ENCODE data around the gene GNB5. TPM values are rescaled to one million over a fixed set of nuclear protein-coding genes. Genes with fewer than 3 reads are reported as not detected.

The GNB5 gene
- total and polyA plus RNA-seq, 10 donors, result 18.6 to 43.2 (median 30.3) TPM

DNA sequence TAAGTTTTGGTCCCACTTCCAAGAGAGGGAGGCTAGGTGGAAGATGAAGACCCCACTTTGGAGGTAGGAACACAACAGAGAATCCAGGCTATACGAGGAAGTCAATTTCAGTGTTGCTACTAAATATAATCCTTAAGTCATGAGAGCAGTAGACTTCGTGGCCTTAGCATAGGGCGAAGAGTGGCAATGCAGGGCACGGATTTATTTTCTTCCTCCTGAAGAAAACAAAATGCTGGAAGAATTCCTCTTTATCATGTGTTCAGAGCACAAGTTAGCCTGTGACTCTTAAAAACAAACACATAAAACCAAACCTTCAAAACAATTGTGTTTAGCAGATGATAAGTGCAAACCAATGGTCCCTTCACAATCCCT, 98.0 kb downstream of the GNB5 start:
- DNase-seq, result no peak
- H3K9me3 ChIP-seq, result peaks cover 0 to 16% (median 10%) of the 10 kb centered on the region in 8 donors
- peaks cover 0 to 19% (median 15%) of the 10 kb centered on the region in 6 donors for H3K4me1 ChIP-seq
- no peak overlapping the region for H3K4me3 ChIP-seq
- H3K27me3 ChIP-seq (replicated peaks in 1 of 7), result no peaks in the 10 kb centered on the region
- H3K27ac ChIP-seq, result peak overlapping the region in 4 of 8 donors; percentile 11 to 53 (median 27)
- no peak for TF ChIP-seq POLR2A (IDR thresholded peaks at IDR 0.05)
- TF ChIP-seq POLR2AphosphoS5 (IDR thresholded peaks at IDR 0.05), result no peak
- TF ChIP-seq, protein P1, sequence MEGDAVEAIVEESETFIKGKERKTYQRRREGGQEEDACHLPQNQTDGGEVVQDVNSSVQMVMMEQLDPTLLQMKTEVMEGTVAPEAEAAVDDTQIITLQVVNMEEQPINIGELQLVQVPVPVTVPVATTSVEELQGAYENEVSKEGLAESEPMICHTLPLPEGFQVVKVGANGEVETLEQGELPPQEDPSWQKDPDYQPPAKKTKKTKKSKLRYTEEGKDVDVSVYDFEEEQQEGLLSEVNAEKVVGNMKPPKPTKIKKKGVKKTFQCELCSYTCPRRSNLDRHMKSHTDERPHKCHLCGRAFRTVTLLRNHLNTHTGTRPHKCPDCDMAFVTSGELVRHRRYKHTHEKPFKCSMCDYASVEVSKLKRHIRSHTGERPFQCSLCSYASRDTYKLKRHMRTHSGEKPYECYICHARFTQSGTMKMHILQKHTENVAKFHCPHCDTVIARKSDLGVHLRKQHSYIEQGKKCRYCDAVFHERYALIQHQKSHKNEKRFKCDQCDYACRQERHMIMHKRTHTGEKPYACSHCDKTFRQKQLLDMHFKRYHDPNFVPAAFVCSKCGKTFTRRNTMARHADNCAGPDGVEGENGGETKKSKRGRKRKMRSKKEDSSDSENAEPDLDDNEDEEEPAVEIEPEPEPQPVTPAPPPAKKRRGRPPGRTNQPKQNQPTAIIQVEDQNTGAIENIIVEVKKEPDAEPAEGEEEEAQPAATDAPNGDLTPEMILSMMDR (IDR thresholded peaks at IDR 0.05 in 8 of 11, conservative IDR thresholded peaks at IDR 0.05 in 3 of 11), result no peak
- 28 to 40% (median 36%) methylated on average over 4 of the region's 4 CpGs for WGBS, 5 donors
- no peaks in the 10 kb centered on the region for H3K36me3 ChIP-seq
- intact Hi-C loops (cut with DNase I; ENCODE audit: low total_unique reads), result no loop called here

DNA sequence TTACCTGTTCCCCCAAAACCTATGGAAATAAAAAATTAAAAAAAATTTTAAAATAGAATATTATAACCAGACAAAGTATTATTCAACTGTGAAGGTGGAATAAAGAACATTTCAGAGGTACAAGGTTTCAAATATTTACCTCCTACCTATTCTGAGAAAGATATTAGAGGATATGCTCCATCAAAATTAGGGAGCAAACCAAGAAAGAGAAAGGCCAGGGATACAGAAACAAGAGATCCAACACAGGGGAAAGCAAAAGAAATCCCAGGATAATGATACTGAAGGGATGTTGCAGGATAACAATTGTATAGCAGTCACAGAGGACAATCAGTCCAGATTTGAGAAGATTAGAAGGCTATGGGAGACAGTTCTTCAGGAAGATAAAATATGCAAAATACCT, 101.0 kb downstream of the GNB5 start:
- H3K27me3 ChIP-seq (replicated peaks in 1 of 7), result no peaks in the 10 kb centered on the region

DNA sequence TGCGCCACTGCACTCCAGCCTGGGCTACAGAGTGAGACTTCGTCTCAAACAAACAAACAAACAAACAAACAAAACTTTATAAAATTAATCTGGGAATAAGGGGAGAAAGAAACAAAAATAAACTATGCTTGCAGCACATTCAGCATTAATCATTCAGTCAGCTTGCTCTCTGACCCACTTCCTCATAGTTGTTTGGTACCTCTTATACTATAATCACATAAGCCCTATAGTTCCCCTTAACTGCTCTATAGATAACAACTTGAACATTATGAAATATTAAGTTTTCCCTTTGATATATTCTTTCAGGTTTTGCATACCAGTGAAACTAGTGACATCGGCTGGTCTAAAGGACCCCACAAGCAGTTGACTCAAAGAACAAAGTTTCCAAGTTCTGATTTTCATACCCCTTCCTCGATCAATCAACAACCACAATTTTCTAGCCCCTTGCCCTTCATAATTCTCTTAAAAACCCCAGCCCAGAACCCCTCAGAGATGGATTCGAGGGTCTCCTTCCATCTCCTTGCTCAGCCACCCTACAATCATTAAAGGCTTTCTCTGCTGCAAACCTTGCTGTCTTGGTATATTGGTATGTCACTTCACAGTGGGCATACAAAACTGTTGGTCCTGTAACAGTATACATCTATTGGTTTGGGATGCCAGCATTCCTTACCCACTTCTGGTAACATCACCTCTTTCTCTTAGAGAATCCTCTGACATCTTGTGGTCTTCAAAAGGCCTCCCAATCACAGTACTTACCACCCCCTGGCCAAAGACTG, 105.0 kb downstream of the GNB5 start:
- no peak overlapping the region for H3K27ac ChIP-seq
- no peak for TF ChIP-seq POLR2A (IDR thresholded peaks at IDR 0.05)
- no peak for TF ChIP-seq POLR2AphosphoS5 (IDR thresholded peaks at IDR 0.05)
- TF ChIP-seq, protein P1 (IDR thresholded peaks at IDR 0.05 in 8 of 11, conservative IDR thresholded peaks at IDR 0.05 in 3 of 11), result no peak

More for the DNA sequence above, 101.0 kb downstream of the GNB5 start:
- Histone ChIP-seq H3K36me3 (no peaks in the 10 kb centered on the region), H3K9me3 (peaks cover 0 to 38% (median 24%) of the 10 kb centered on the region in 8 donors), H3K27ac (no peak overlapping the region), H3K4me1 (peaks cover 0 to 19% (median 15%) of the 10 kb centered on the region in 6 donors), H3K4me3 (no peak overlapping the region)
- TF ChIP-seq POLR2AphosphoS5 (IDR thresholded peaks at IDR 0.05) (no peak), POLR2A (IDR thresholded peaks at IDR 0.05) (no peak)
- TF ChIP-seq, protein P1 (IDR thresholded peaks at IDR 0.05 in 8 of 11, conservative IDR thresholded peaks at IDR 0.05 in 3 of 11), result no peak
- intact Hi-C loops (cut with DNase I; ENCODE audit: low total_unique reads), result no loop called here
- DNase-seq, result no peak

DNA sequence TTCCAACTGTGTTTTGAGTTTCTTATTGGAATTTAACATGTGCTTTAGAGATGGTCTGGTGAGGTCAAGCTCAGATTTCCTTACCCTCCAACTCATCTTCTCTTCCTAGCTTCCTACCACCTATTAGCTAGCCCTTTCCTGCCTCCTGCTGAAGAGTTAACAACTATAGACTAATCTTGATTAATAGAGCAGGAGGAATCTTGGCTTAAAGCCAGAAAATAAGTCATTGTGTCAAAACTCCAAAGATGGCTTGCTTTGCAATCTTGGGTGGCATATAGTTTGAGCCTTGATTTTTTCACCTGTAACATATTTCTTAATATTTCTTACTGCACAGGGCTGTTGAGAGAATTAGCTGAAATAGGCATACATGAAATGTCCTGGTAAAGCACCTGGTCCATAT, 105.9 kb downstream of the GNB5 start:
- TF ChIP-seq, protein P1 (IDR thresholded peaks at IDR 0.05 in 8 of 11, conservative IDR thresholded peaks at IDR 0.05 in 3 of 11), result no peak
- TF ChIP-seq POLR2AphosphoS5 (IDR thresholded peaks at IDR 0.05) (no peak), POLR2A (IDR thresholded peaks at IDR 0.05) (no peak)
- Histone ChIP-seq H3K27ac (no peak overlapping the region), H3K4me3 (no peak overlapping the region), H3K9me3 (peaks cover 0 to 31% (median 20%) of the 10 kb centered on the region in 8 donors), H3K27me3 (replicated peaks in 1 of 7) (no peaks in the 10 kb centered on the region), H3K4me1 (peaks cover 7 to 19% (median 11%) of the 10 kb centered on the region in 6 donors), H3K36me3 (no peaks in the 10 kb centered on the region)
- DNase-seq, result no peak
- intact Hi-C loops (cut with DNase I; ENCODE audit: low total_unique reads), result no loop called here

More for the DNA sequence above, 105.0 kb downstream of the GNB5 start:
- no peak for DNase-seq
- H3K9me3 ChIP-seq, result peaks cover 0 to 38% (median 24%) of the 10 kb centered on the region in 8 donors
- intact Hi-C loops (cut with DNase I; ENCODE audit: low total_unique reads), result no loop called here
- H3K36me3 ChIP-seq, result no peaks in the 10 kb centered on the region
- H3K27me3 ChIP-seq (replicated peaks in 1 of 7), result no peaks in the 10 kb centered on the region
- WGBS, 5 donors, result 76 to 89% (median 84%) methylated on average over 5 of the region's 5 CpGs
- H3K4me1 ChIP-seq, result peaks cover 7 to 19% (median 11%) of the 10 kb centered on the region in 6 donors
- no peak overlapping the region for H3K4me3 ChIP-seq
